Fibroblast of lung (primary cell): ENCODE results near the gene EPSTI1.

ENCODE experiments used
- EZH2 ChIP-seq: IDR thresholded peaks from 2 replicates; pipeline ENCODE4 v1.5.1; 2012; ENCODE audit warnings: low read length, control low read depth, mild to moderate bottlenecking; ENCODE audit errors: missing control alignments
- TF ChIP-seq, protein P1 (sequence below), 2 donors: IDR thresholded peaks in 1 of 2; conservative IDR thresholded peaks in 1 of 2; 1 replicate in 1 of 2; 2 replicates in 1 of 2; pipeline ENCODE4 v1.5.1; 2011 to 2012; ENCODE audit warnings: low read length in 2 of 2, control low read depth in 1 of 2, inconsistent platforms in 1 of 2, low read depth in 1 of 2, mild to moderate bottlenecking in 1 of 2

DNA sequence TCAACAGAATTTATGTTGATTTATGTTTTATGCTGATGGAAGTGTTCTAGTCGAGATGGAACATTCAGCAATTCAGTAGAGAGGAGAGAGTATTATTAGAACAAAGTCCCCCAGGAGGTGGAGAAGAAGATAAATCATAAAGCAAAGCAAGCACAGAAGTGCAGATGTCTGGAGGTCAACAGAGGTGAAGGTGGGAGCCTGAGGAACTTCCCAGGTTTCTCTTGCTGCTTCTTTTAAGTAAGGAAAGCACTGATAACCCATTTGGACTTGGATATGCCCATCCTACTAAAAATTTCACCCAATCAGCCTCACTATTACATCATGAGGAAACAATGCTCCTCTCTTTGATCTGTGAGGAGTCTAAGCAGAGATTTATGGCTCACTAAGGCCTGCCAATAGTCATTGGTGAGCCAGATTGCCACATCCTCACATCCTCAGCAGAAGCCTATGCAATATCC lies 98.8 kb downstream of the EPSTI1 start:
- TF ChIP-seq, protein P1, sequence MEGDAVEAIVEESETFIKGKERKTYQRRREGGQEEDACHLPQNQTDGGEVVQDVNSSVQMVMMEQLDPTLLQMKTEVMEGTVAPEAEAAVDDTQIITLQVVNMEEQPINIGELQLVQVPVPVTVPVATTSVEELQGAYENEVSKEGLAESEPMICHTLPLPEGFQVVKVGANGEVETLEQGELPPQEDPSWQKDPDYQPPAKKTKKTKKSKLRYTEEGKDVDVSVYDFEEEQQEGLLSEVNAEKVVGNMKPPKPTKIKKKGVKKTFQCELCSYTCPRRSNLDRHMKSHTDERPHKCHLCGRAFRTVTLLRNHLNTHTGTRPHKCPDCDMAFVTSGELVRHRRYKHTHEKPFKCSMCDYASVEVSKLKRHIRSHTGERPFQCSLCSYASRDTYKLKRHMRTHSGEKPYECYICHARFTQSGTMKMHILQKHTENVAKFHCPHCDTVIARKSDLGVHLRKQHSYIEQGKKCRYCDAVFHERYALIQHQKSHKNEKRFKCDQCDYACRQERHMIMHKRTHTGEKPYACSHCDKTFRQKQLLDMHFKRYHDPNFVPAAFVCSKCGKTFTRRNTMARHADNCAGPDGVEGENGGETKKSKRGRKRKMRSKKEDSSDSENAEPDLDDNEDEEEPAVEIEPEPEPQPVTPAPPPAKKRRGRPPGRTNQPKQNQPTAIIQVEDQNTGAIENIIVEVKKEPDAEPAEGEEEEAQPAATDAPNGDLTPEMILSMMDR (conservative IDR thresholded peaks at IDR 0.05 in 1 of 2, IDR thresholded peaks at IDR 0.05 in 1 of 2; ENCODE audit: low read depth in 1 of 2, low read length in 2 of 2), result no peak
- no peak for TF ChIP-seq EZH2
